ENCODE measurements around the gene SCARB1. TPM values are rescaled to one million over a fixed set of nuclear protein-coding genes. Genes with fewer than 3 reads are reported as not detected.

SCARB1 gene
- total RNA-seq, 1 donor from 2014 or later, result 4.3 TPM

DNA sequence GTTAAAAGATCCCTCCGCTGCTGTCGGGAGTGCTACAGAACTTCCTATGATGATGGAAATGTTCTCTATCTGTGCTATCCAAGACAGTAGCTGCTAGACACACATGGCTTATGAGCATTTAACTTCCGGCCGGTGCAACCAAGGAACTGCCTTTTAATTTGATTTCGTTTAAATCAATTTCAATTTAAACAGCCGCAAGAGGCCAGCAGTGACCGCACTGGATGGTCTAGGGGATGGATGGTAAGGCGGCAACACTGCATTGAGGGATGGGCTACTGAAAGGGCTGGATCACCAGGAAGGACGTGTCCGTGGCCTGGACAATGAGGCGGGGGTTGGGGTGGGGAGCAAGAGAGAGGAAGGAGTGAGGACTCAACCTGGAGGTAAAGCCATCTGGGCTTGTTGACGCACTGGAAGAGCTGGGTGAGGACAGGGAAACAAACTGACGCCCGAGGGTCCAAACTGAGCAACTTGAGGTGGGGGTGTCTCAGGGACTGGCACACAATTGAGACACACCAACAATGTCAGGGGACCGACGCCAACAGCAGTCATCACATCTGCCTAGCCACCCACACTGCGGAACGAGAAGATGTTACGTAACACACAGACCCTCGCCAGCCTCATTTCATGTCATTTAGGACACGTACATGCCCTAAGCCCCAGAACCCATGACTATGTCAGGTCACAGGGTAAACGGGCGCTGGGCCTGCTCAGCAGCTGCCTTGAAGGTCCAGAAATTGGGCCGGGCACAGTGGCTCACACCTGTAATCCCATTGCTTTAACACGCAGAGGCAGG lies 57.6 kb downstream of the SCARB1 start:
- Mint-ChIP-seq H3K27me3 (ENCODE audit: insufficient read depth, low read depth) (peaks cover 3% of the 10 kb centered on the region), H3K9me3 (no peaks in the 10 kb centered on the region), H3K27ac (no peak overlapping the region), H3K4me3 (peak overlapping the region; percentile 18), H3K4me1 (peaks cover 16% of the 10 kb centered on the region), H3K36me3 (peaks cover 9% of the 10 kb centered on the region)
- no peak overlapping the region for H2AFZ ChIP-seq (replicated peaks)
- no peaks in the 10 kb centered on the region for H3K36me3 ChIP-seq
- TF ChIP-seq, protein P1, sequence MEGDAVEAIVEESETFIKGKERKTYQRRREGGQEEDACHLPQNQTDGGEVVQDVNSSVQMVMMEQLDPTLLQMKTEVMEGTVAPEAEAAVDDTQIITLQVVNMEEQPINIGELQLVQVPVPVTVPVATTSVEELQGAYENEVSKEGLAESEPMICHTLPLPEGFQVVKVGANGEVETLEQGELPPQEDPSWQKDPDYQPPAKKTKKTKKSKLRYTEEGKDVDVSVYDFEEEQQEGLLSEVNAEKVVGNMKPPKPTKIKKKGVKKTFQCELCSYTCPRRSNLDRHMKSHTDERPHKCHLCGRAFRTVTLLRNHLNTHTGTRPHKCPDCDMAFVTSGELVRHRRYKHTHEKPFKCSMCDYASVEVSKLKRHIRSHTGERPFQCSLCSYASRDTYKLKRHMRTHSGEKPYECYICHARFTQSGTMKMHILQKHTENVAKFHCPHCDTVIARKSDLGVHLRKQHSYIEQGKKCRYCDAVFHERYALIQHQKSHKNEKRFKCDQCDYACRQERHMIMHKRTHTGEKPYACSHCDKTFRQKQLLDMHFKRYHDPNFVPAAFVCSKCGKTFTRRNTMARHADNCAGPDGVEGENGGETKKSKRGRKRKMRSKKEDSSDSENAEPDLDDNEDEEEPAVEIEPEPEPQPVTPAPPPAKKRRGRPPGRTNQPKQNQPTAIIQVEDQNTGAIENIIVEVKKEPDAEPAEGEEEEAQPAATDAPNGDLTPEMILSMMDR (IDR thresholded peaks at IDR 0.05), result no peak
- no peak for TF ChIP-seq EZH2 (IDR thresholded peaks at IDR 0.05)
- TF ChIP-seq EZH2phosphoT487 (IDR thresholded peaks at IDR 0.05), result no peak
- peaks cover 8% of the 10 kb centered on the region for H3K4me1 ChIP-seq
- H3K27me3 ChIP-seq, result no peaks in the 10 kb centered on the region
- no peak overlapping the region for H3K27ac ChIP-seq
- H3K4me2 ChIP-seq, result no peak overlapping the region
- no peak overlapping the region for H3K9ac ChIP-seq
- DNase-seq (ENCODE audit: low spot score), result no peak
- H3K79me2 ChIP-seq (ENCODE audit: low read depth), result no peaks in the 10 kb centered on the region
- H3K4me3 ChIP-seq, result no peak overlapping the region
- H4K20me1 ChIP-seq (ENCODE audit: low read depth), result peaks cover 11% of the 10 kb centered on the region
- peaks cover 8% of the 10 kb centered on the region for H3F3A ChIP-seq (ENCODE audit: low read depth)
- H3K9me3 ChIP-seq (ENCODE audit: low read depth), result no peaks in the 10 kb centered on the region

DNA sequence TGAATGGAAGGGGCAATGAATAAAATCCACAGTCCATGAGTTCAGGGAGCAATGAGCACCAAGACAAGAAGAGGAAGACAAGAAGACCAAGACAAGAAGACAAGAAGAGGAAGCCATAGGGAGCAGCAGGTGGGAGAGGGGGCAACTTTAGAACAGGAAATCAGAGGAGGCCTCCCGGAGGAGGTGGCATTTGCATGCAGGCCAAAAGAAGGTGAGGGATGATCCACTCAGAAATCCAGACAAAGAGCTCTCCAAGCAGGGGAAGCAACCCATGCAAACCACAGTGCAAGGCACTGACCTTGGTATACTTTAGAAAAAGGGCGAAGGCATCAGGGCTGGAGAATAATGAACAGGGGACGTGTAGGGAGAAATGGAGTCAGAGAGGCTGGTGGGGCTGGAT lies 58.6 kb downstream of the SCARB1 start:
- Histone ChIP-seq H3K79me2 (ENCODE audit: low read depth) (no peaks in the 10 kb centered on the region), H3F3A (ENCODE audit: low read depth) (peaks cover 8% of the 10 kb centered on the region), H3K27me3 (no peaks in the 10 kb centered on the region), H4K20me1 (ENCODE audit: low read depth) (peaks cover 11% of the 10 kb centered on the region), H3K4me3 (no peak overlapping the region), H2AFZ (replicated peaks) (no peak overlapping the region), H3K4me1 (peaks cover 8% of the 10 kb centered on the region), H3K9ac (no peak overlapping the region), H3K9me3 (ENCODE audit: low read depth) (no peaks in the 10 kb centered on the region), H3K27ac (no peak overlapping the region), H3K36me3 (no peaks in the 10 kb centered on the region), H3K4me2 (no peak overlapping the region)
- H3K36me3 Mint-ChIP-seq, result peaks cover 9% of the 10 kb centered on the region
- H3K27me3 Mint-ChIP-seq (ENCODE audit: insufficient read depth, low read depth), result peaks cover 3% of the 10 kb centered on the region
- H3K9me3 Mint-ChIP-seq, result no peaks in the 10 kb centered on the region
- DNase-seq (ENCODE audit: low spot score), result no peak
- H3K4me3 Mint-ChIP-seq, result no peak overlapping the region
- TF ChIP-seq, protein P1 (IDR thresholded peaks at IDR 0.05), result no peak
- TF ChIP-seq EZH2 (IDR thresholded peaks at IDR 0.05), result no peak
- TF ChIP-seq EZH2phosphoT487 (IDR thresholded peaks at IDR 0.05), result no peak
- H3K27ac Mint-ChIP-seq, result no peak overlapping the region
- H3K4me1 Mint-ChIP-seq, result peaks cover 16% of the 10 kb centered on the region

DNA sequence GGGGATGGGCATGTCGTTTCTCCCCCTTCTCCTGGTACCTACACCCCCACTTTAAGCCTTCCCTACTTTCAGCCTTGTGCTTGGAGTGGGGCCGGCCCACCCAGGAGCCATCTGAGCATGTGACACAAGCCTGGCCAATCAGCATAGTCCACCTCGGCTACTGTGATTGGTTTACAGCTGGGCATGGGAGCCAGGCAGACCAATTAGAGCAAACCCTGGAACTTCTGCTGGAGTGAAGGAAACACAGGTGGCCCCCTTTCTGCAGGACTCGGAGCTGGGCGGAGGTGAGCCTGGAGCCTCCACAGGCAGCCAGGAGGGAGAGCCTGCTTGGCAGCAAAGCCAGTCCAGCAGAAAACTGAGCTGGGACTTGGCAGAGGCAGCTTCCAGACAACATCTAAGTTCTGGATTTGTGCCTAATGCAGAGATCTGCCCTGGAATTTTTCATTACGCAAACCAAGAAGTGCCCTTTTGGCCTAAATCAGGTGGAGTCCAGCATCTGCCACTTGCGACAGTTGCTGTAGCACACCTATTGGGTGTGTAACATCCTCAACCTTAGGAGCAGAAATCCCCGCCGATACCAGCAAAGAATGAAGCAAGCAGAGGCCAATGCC lies 59.5 kb downstream of the SCARB1 start:
- Histone ChIP-seq H3K9ac (no peak overlapping the region), H3K27ac (no peak overlapping the region), H4K20me1 (ENCODE audit: low read depth) (peaks cover 11% of the 10 kb centered on the region), H3K27me3 (no peaks in the 10 kb centered on the region), H3K79me2 (ENCODE audit: low read depth) (no peaks in the 10 kb centered on the region), H3K4me3 (no peak overlapping the region), H3K4me2 (no peak overlapping the region), H3F3A (ENCODE audit: low read depth) (peaks cover 8% of the 10 kb centered on the region), H3K36me3 (no peaks in the 10 kb centered on the region), H3K4me1 (peaks cover 8% of the 10 kb centered on the region), H2AFZ (replicated peaks) (no peak overlapping the region), H3K9me3 (ENCODE audit: low read depth) (no peaks in the 10 kb centered on the region)
- peaks cover 9% of the 10 kb centered on the region for H3K36me3 Mint-ChIP-seq
- H3K9me3 Mint-ChIP-seq, result no peaks in the 10 kb centered on the region
- H3K4me1 Mint-ChIP-seq, result peaks cover 16% of the 10 kb centered on the region
- peak overlapping the region; percentile 86 for H3K27ac Mint-ChIP-seq
- H3K4me3 Mint-ChIP-seq, result no peak overlapping the region
- DNase-seq (ENCODE audit: low spot score), result peak; percentile 27
- no peaks in the 10 kb centered on the region for H3K27me3 Mint-ChIP-seq (ENCODE audit: insufficient read depth, low read depth)
- TF ChIP-seq EZH2phosphoT487 (IDR thresholded peaks at IDR 0.05) (no peak), EZH2 (IDR thresholded peaks at IDR 0.05) (no peak)
- TF ChIP-seq, protein P1 (IDR thresholded peaks at IDR 0.05), result no peak

All from neural progenitor cell (in vitro differentiated cells).